Measurements from ENCODE around the gene SLC35B2.

Gene SLC35B2

DNA sequence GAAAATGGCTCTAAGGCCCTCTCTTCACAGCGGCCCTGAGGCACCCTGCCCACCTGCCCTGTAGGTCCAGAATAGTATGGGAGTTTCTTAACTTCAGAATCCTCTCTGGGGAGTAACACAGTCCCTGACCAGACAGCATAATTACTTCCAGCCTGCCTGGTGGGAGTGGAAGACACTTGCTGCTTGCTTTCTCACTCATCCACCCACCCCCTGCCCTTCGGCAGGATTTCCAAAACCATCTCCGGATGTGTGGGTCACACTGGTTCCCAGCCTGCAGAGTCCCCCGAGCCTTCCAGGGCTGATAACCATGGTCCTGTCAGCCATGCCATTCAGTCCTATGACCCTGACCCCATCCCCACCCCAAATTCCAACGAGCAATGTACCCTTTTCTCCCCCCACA lies 28.5 kb downstream of the SLC35B2 start:
- H3K4me2 ChIP-seq (ENCODE audit: insufficient read depth, low read length) = no peak overlapping the region
- H3K9ac ChIP-seq (ENCODE audit: low read depth, low read length) = no peak overlapping the region
- peaks cover 58% of the 10 kb centered on the region for H3K36me3 ChIP-seq (ENCODE audit: insufficient read depth, low read length)
- H4K20me1 ChIP-seq (ENCODE audit: insufficient read depth, low read length) = peaks cover 27% of the 10 kb centered on the region
- H3K9me3 ChIP-seq (ENCODE audit: insufficient read depth, low read length, severe bottlenecking) = no peaks in the 10 kb centered on the region
- DNase-seq (no peak), ATAC-seq (ENCODE audit: insufficient read depth, low read depth) (no peak)
- no peak overlapping the region for H3K4me3 ChIP-seq (ENCODE audit: low read depth in 1 of 2, low read length in 2 of 2)
- H3K27me3 ChIP-seq (ENCODE audit: insufficient read depth, low read length, poor library complexity) = no peaks in the 10 kb centered on the region
- H3K79me2 ChIP-seq (ENCODE audit: insufficient read depth, low read length) = peaks cover 21% of the 10 kb centered on the region
- no peak overlapping the region for H3K27ac ChIP-seq (ENCODE audit: low read length)
- H3K4me1 ChIP-seq (ENCODE audit: insufficient read depth, low read length) = peaks cover 34% of the 10 kb centered on the region
- TF ChIP-seq EZH2 (IDR thresholded peaks at IDR 0.05; ENCODE audit: borderline replicate concordance, low read depth, low read length, severe bottlenecking) = no peak
- TF ChIP-seq, protein P1, sequence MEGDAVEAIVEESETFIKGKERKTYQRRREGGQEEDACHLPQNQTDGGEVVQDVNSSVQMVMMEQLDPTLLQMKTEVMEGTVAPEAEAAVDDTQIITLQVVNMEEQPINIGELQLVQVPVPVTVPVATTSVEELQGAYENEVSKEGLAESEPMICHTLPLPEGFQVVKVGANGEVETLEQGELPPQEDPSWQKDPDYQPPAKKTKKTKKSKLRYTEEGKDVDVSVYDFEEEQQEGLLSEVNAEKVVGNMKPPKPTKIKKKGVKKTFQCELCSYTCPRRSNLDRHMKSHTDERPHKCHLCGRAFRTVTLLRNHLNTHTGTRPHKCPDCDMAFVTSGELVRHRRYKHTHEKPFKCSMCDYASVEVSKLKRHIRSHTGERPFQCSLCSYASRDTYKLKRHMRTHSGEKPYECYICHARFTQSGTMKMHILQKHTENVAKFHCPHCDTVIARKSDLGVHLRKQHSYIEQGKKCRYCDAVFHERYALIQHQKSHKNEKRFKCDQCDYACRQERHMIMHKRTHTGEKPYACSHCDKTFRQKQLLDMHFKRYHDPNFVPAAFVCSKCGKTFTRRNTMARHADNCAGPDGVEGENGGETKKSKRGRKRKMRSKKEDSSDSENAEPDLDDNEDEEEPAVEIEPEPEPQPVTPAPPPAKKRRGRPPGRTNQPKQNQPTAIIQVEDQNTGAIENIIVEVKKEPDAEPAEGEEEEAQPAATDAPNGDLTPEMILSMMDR (IDR thresholded peaks at IDR 0.05; ENCODE audit: borderline replicate concordance, extremely low read depth, low read length, poor library complexity, severe bottlenecking) = no peak
- H2AFZ ChIP-seq (ENCODE audit: low read depth, low read length) = no peak overlapping the region

DNA sequence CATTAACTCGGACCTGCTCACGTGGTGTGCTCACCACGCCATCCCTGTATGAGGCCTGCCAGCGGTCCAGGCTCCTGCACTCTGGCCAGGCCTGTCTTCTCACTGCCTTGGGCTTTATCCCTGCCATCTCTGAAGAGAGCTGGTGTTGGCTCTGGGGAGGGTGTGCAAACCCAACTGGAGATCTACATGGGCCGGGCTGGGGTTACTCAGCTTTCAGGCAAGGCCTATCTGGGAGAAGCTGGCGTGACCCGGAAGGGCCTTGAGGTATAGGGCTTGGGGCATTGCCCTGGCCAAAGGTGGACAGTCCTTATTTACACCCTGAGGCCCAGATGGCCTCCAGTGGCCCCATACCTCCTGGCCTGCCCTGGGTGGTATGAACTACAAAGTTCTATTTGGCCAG lies 28.9 kb downstream of the SLC35B2 start:
- Histone ChIP-seq H3K9me3 (ENCODE audit: insufficient read depth, low read length, severe bottlenecking) (no peaks in the 10 kb centered on the region), H3K4me1 (ENCODE audit: insufficient read depth, low read length) (peaks cover 37% of the 10 kb centered on the region), H3K27ac (ENCODE audit: low read length) (no peak overlapping the region), H3K79me2 (ENCODE audit: insufficient read depth, low read length) (peaks cover 23% of the 10 kb centered on the region), H4K20me1 (ENCODE audit: insufficient read depth, low read length) (peaks cover 27% of the 10 kb centered on the region), H3K9ac (ENCODE audit: low read depth, low read length) (no peak overlapping the region), H3K4me3 (ENCODE audit: low read depth in 1 of 2, low read length in 2 of 2) (no peak overlapping the region), H3K36me3 (ENCODE audit: insufficient read depth, low read length) (peaks cover 54% of the 10 kb centered on the region), H3K4me2 (ENCODE audit: insufficient read depth, low read length) (no peak overlapping the region), H2AFZ (ENCODE audit: low read depth, low read length) (no peak overlapping the region), H3K27me3 (ENCODE audit: insufficient read depth, low read length, poor library complexity) (no peaks in the 10 kb centered on the region)
- TF ChIP-seq EZH2 (IDR thresholded peaks at IDR 0.05; ENCODE audit: borderline replicate concordance, low read depth, low read length, severe bottlenecking) = no peak
- TF ChIP-seq, protein P1 (IDR thresholded peaks at IDR 0.05; ENCODE audit: borderline replicate concordance, extremely low read depth, low read length, poor library complexity, severe bottlenecking) = no peak
- DNase-seq (no peak), ATAC-seq (ENCODE audit: insufficient read depth, low read depth) (no peak)

DNA sequence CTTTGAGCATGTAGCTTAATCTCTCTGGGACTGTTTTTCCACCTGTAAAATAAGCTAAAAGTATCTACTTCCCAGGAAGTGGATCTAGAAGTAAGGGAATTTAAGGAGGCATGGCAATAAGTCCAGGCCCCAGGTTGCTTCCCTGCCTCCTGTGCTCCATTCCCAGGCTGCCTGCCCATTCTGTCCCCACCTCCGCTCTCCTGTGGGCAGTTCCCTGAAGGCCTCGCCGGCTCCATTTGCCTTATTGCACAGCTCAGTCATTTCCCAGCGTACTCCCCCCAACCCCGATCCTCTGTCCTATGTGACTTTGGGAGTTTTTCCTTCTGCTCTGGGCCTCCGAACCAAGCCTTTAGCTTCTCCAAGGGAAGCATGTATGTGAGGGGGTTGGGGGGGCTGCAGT lies 29.3 kb downstream of the SLC35B2 start:
- Histone ChIP-seq H3K4me1 (ENCODE audit: insufficient read depth, low read length) (peaks cover 39% of the 10 kb centered on the region), H3K27ac (ENCODE audit: low read length) (no peak overlapping the region), H3K27me3 (ENCODE audit: insufficient read depth, low read length, poor library complexity) (no peaks in the 10 kb centered on the region), H3K79me2 (ENCODE audit: insufficient read depth, low read length) (peaks cover 23% of the 10 kb centered on the region), H3K9ac (ENCODE audit: low read depth, low read length) (no peak overlapping the region), H3K4me3 (ENCODE audit: low read depth in 1 of 2, low read length in 2 of 2) (no peak overlapping the region), H2AFZ (ENCODE audit: low read depth, low read length) (no peak overlapping the region), H4K20me1 (ENCODE audit: insufficient read depth, low read length) (peaks cover 27% of the 10 kb centered on the region), H3K4me2 (ENCODE audit: insufficient read depth, low read length) (no peak overlapping the region), H3K9me3 (ENCODE audit: insufficient read depth, low read length, severe bottlenecking) (no peaks in the 10 kb centered on the region), H3K36me3 (ENCODE audit: insufficient read depth, low read length) (peaks cover 50% of the 10 kb centered on the region)
- ATAC-seq (ENCODE audit: insufficient read depth, low read depth) (no peak), DNase-seq (no peak)
- TF ChIP-seq, protein P1 (IDR thresholded peaks at IDR 0.05; ENCODE audit: borderline replicate concordance, extremely low read depth, low read length, poor library complexity, severe bottlenecking) = no peak
- TF ChIP-seq EZH2 (IDR thresholded peaks at IDR 0.05; ENCODE audit: borderline replicate concordance, low read depth, low read length, severe bottlenecking) = no peak
